Measurements from ENCODE around the gene MVK. TPM values are rescaled to one million over a fixed set of nuclear protein-coding genes. Genes with fewer than 3 reads are reported as not detected.

The MVK gene
- total RNA-seq, 1 experiment from 2014 or later: 50.8 TPM

DNA sequence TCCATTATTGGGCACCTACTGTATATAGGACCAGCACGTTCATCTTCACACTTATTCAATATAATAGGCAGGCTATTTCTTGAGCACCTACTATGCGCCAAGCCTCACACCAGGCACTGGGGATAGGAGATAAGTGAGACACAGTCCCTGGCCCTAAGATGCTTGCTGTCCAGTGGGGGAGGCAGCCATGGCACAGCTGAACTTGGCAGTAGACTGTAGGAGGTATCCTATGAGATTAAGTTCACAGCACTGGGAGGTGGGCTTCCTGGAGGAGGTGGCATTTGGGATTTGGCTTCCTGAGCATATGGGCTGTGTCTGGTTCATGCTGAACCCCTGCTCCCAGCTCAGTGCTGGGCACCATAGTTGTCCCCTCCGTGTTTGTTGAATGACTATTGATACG, 65.1 kb downstream of the MVK start:
- Histone ChIP-seq H3K27ac (no peak overlapping the region), H3K36me3 (ENCODE audit: low read depth) (no peaks in the 10 kb centered on the region), H2AFZ (no peak overlapping the region), H3K4me1 (replicated peaks; ENCODE audit: insufficient read depth) (no peaks in the 10 kb centered on the region), H3K9me3 (ENCODE audit: insufficient read depth, low read depth) (no peaks in the 10 kb centered on the region), H3F3A (ENCODE audit: insufficient read depth, low read depth) (no peaks in the 10 kb centered on the region), H4K20me1 (ENCODE audit: insufficient read depth) (no peaks in the 10 kb centered on the region), H3K4me3 (no peak overlapping the region), H3K9me2 (ENCODE audit: insufficient read depth) (no peaks in the 10 kb centered on the region), H3K27me3 (ENCODE audit: insufficient read depth, low read depth) (peaks cover 12% of the 10 kb centered on the region), H3K79me2 (ENCODE audit: low read depth) (no peaks in the 10 kb centered on the region), H3K4me2 (no peak overlapping the region)
- intact Hi-C loops (cut with micrococcal nuclease; ENCODE audit: unreplicated experiment): no loop called here
- DNase-seq: no peak
- ChIA-PET POLR2A (ENCODE audit: unreplicated experiment) (no interaction called here), CTCF (no interaction called here)
- TF ChIP-seq CTCF (conservative IDR thresholded peaks at IDR 0.05) (no peak), EZH2 (IDR thresholded peaks at IDR 0.05; ENCODE audit: low read depth) (no peak)
- no TSS peak for BruUV-seq (replicated peaks)

DNA sequence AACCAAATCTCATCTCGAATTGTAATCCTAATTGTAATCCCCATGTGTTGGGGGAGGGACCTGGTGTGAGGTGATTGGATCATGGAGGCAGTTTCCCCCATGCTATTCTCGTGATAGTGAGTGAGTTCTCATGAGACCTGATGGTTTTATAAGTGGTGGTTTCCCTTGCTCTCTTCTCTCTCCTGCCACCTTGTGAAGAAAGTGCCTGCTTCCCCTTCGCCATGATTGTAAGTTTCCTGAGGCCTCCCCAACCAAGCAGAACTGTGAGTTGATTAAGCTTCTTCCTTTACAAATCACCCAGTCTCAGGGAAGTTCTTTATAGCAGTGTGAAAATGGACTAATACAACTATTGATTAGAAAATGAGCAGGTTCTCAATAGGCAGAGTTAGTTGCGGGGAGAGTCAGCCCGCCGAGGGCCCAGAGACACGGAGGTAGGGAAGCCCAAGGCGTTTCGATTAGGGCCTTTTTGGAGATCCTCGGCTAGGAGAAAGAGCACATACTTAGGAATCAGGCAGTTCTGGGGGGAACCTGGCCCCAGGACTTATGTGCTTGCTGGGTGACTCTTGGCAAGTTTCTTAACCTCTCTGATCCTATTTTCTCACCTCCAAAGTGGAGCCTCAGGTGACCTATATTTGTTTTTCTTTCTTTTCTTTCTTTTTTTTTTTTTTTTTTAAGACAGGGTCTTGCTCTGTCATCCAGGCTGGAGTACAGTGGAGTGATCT, 65.7 kb downstream of the MVK start:
- Histone ChIP-seq H3K9me2 (ENCODE audit: insufficient read depth) (no peaks in the 10 kb centered on the region), H4K20me1 (ENCODE audit: insufficient read depth) (no peaks in the 10 kb centered on the region), H3K4me2 (no peak overlapping the region), H3K9me3 (ENCODE audit: insufficient read depth, low read depth) (no peaks in the 10 kb centered on the region), H2AFZ (no peak overlapping the region), H3F3A (ENCODE audit: insufficient read depth, low read depth) (no peaks in the 10 kb centered on the region), H3K27ac (no peak overlapping the region), H3K4me1 (replicated peaks; ENCODE audit: insufficient read depth) (no peaks in the 10 kb centered on the region), H3K36me3 (ENCODE audit: low read depth) (no peaks in the 10 kb centered on the region), H3K4me3 (no peak overlapping the region), H3K27me3 (ENCODE audit: insufficient read depth, low read depth) (peaks cover 17% of the 10 kb centered on the region), H3K79me2 (ENCODE audit: low read depth) (no peaks in the 10 kb centered on the region)
- no TSS peak for BruUV-seq (replicated peaks)
- ChIA-PET POLR2A (ENCODE audit: unreplicated experiment) (no interaction called here), CTCF (interaction anchor here (0.6 to 0.7 kb wide), 2 partner anchors 47 to 942 kb away, joined by 5 to 7 read pairs; no protein-coding TSS in a partner anchor)
- intact Hi-C loops (cut with micrococcal nuclease; ENCODE audit: unreplicated experiment): no loop called here
- DNase-seq: no peak
- TF ChIP-seq CTCF (conservative IDR thresholded peaks at IDR 0.05): no peak
- no peak for TF ChIP-seq EZH2 (IDR thresholded peaks at IDR 0.05; ENCODE audit: low read depth)

- no TSS peak for BruUV-seq (replicated peaks)
- Histone ChIP-seq H2AFZ (no peak overlapping the region), H3K4me1 (replicated peaks; ENCODE audit: insufficient read depth) (no peaks in the 10 kb centered on the region), H3K36me3 (ENCODE audit: low read depth) (no peaks in the 10 kb centered on the region), H3K9me2 (ENCODE audit: insufficient read depth) (no peaks in the 10 kb centered on the region), H3K4me3 (no peak overlapping the region), H3F3A (ENCODE audit: insufficient read depth, low read depth) (no peaks in the 10 kb centered on the region), H3K4me2 (no peak overlapping the region), H3K27me3 (ENCODE audit: insufficient read depth, low read depth) (peaks cover 33% of the 10 kb centered on the region), H3K79me2 (ENCODE audit: low read depth) (no peaks in the 10 kb centered on the region), H3K27ac (no peak overlapping the region), H3K9me3 (ENCODE audit: insufficient read depth, low read depth) (no peaks in the 10 kb centered on the region), H4K20me1 (ENCODE audit: insufficient read depth) (no peaks in the 10 kb centered on the region)
- intact Hi-C loops (cut with micrococcal nuclease; ENCODE audit: unreplicated experiment): no loop called here
- ChIA-PET POLR2A (ENCODE audit: unreplicated experiment) (no interaction called here), CTCF (no interaction called here)
- TF ChIP-seq CTCF (conservative IDR thresholded peaks at IDR 0.05): no peak
- TF ChIP-seq EZH2 (IDR thresholded peaks at IDR 0.05; ENCODE audit: low read depth): no peak
- no peak for DNase-seq
Measured at GRCh38 chr12:109640961-109641360, 67.4 kb downstream of the MVK start.

Data from PC-9 (cell line).